SK-MEL-5 (cell line): ENCODE results near the gene THBS2. TPM values are rescaled to one million over a fixed set of nuclear protein-coding genes. Genes with fewer than 3 reads are reported as not detected.
"Not testable (repeated sequence)": the region's sequence is repeated elsewhere in the genome, so short reads cannot be mapped to it uniquely, and the experiment has no call there.

Source experiments
- DNase-seq: peaks from one replicate; pipeline ENCODE4 v3.0.0-alpha.2; 2016; ENCODE audit warnings: low read depth, low spot score
- in situ Hi-C: cut with HindIII; loops from 2 replicates; pipeline ENCODE4 v1.10.0; 2016; ENCODE audit warnings: low sequenced_read_pairs, high pct_unique_total_duplicates, low pct_unique_long_range_greater_than_20kb
- total RNA-seq: library from RNA; depleted of rRNA; stranded (reverse); fragments of >200 nt; shearing (Covaris generic); gene quantifications from 2 replicates; pipeline ENCODE4 v1.2.3, GENCODE V29; 2014

Gene THBS2
- total RNA-seq, 1 experiment from 2014 or later = 0.18 TPM

GRCh38 chr6:169207482-169207881, 46.2 kb downstream of the THBS2 start:
- DNase-seq = no peak
- in situ Hi-C loops = no loop called here

DNA sequence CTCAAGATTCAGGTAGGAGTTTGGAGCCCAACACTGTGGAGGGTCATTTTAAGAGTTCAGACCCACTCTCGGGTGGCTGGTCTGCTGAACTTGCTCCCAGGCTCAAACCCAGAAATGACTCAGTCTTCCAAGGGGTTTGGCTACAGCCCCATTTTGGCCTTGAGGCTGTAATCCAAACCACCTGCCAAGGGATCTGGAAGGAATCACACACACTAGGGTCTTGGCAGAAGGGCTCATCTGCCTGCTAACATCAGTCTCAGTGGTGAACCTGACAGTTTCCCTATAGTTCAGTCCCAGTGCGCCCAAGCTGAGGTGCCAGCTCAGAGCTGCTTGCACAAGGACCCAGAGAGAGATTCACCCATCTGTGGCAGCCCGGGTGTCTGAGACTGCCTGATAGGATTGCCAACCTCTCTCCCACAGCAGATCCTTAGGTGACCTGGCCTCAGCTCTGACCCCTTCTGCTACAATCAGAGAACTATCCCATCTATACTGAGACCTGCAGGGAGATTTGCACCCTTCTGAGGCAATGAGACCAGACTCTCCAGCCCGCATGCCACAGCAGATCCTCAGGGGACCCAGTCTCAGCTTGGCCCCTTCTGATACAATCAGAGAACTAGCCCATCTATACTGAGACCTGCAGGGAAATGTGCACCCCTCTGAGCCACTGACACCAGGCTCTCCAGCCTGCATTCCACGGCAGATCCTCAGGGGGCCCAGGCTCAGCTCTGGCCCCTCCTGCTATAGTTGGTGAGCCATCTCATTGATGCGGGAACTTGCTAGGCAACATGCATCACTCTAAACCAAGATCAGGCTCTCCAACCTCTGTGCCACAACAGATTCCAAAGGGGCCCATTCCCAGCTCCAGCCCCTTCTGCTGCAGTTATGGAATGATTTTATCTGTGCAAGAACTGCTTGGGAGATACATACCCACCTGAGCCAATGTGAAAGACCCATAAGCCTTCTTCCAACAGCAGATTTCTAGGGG, 48.2 kb downstream of the THBS2 start:
- DNase-seq = no peak
- in situ Hi-C loops = no loop called here

- in situ Hi-C loops = no loop called here
- DNase-seq = no peak
Measured at GRCh38 chr6:169204167-169204566, 49.5 kb downstream of the THBS2 start.

DNA sequence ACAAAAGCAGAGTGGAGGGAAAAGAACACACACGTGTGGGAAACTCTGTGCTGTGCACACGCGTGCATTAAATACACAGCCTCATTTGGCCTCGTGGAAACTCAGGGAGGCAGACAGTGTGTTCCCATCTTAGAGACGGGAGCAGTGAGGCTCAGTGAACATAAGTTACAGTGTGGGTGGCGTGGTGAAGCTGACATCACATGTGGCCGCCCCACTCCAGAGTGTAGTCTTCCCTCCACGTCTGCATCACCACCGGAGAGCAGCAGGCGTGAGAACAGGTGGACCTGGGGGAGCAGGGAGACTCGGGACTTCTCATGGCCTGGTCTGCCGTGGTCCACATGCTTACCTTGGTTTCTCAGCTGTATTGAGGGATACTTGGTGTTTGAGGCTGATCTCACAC, 51.7 kb downstream of the THBS2 start:
- DNase-seq = no peak
- in situ Hi-C loops = no loop called here

DNA sequence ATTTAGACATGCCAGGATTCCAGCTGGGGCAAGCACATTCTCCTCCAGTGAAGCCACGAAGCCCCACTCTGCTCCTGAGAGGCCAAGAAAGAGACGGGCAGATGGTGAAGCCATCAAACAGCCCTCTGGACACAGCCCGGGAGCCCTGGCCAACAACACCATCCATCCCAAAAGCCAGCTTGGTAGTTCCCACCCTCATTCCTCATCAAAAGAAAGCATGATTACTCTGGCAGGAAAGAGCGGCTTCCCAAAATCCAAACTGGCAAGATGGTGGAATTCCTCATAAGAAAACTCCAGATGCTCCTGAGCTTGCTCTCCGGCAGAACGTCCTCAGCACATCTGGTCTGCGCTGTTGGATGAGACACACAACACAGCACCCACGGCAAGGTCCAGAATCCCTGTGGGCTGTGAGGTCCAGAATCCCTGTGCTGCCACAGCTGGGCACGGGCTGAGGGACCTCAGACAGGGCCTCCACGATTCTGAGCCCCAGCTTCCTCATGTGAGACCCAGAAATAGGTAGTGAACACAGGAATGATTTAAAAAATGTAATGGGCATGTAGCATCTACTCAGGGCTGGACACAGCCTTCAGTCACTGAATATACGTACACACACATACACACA, 52.6 kb downstream of the THBS2 start:
- no peak for DNase-seq
- in situ Hi-C loops = no loop called here

DNA sequence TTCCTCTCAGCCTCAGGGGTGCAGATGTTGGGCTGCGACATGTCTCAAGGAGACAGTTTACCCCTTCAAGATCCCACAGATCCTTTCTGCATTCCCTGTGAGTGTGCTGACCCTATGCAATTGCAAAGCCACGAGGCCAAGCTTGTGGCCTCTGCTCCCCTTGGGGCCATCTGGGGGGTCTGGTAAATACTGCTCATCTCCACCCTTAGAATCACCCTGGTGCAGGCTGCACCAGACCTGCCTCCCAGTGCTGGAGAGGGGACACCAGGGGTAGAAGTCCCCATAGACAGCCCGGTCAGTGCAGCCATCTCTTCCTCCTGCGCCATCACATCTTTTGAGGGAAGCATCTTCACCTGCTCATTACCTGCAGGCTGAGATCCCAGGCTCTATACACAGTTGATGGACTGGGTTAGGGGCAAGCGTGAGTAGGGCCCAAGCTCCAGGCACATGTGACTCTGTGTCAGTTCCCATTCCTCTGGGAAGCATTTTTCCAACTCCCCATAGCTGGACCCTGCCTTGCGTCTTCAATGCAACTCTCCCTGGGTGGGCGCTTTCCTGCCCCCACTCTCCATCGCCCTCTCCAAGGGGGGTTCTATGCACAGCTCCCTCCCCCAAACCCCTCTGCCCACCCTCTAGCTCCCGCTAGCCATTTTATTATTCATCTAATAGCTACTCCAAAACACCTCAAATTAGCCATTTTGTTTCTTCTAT, 53.9 kb downstream of the THBS2 start:
- no peak for DNase-seq
- in situ Hi-C loops = no loop called here

DNA sequence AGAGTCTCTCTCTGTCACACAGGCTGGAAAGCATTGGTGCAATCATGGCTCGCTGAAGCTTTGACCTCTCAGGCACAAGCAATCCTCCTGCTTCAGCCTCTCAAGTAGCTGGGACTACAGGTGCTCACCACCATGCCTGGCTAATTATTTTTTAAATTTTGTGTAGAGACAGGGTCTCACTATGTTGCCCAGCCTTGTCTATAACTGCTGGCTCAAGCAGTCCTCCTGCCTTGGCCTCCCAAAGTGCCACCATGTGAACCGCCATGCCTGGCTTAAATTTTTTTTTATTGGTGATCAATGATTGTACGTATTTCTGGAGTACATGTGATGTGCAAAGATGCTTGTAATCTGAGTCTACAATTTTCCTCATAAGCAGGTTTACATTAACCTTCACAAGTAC, 54.8 kb downstream of the THBS2 start:
- DNase-seq = no peak
- in situ Hi-C loops = no loop called here

DNA sequence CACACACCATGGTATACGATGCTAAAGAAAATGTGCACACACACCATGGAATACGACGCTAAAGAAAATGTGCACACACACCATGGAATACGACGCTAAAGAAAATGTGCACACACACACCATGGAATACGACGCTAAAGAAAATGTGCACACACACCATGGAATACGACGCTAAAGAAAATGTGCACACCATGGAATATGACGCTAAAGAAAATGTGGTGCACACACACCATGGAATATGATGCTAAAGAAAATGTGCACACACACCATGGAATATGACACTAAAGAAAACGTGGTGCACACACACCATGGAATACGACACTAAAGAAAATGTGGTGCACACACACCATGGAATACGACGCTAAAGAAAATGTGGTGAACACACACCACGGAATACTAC, 55.7 kb downstream of the THBS2 start:
- DNase-seq, in situ Hi-C loops: not testable (repeated sequence)

- DNase-seq, in situ Hi-C loops: not testable (repeated sequence)
Measured at GRCh38 chr6:169196279-169196678, 57.4 kb downstream of the THBS2 start.

- in situ Hi-C loops = no loop called here
- DNase-seq = no peak
Measured at GRCh38 chr6:169194737-169195136, 58.9 kb downstream of the THBS2 start.

DNA sequence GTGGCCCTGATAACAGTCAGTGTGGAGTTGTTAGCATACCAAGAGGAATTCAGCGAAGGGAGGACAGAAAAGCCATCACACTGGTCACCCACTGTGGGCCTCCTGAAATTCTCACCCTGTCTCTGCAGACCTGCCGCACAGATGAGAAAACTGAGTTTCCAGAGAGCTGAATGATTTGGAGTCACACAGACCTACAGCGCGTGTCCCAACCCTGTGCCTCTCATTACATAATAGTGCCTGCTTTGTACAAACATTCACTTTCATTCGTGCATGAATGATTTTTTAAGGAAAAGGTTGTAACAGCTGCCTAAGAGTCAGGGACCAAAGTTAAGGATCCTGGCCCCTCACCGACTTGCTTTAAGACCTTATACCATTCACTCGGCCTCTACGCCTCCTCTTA, 62.7 kb downstream of the THBS2 start:
- in situ Hi-C loops = no loop called here
- no peak for DNase-seq

GRCh38 chr6:169190144-169190584, 63.5 kb downstream of the THBS2 start:
- in situ Hi-C loops = no loop called here
- no peak for DNase-seq

DNA sequence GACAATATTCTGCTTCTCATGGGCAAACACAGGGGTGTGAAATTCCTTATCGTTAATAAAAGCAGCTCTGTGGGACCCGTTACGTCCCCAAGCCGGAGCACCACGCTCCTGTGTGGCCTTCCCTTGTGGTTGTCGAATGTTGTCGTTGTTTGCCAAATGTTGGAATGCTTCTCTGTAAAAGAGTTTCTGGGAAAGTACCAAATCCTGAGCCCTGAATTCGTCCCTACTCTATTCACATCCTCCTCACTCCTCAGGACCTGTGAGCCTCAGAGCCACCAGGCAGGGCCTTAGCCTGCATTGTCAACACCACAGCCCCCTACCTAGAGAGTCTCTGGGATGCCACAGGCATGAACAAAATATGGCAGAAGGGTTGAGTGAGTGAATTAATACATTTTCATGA, 64.0 kb downstream of the THBS2 start:
- DNase-seq = no peak
- in situ Hi-C loops = no loop called here

- no peak for DNase-seq
- in situ Hi-C loops = no loop called here
Measured at GRCh38 chr6:169189182-169189581, 64.5 kb downstream of the THBS2 start.

- in situ Hi-C loops = no loop called here
- no peak for DNase-seq
Measured at GRCh38 chr6:169188475-169188874, 65.2 kb downstream of the THBS2 start.

- in situ Hi-C loops = no loop called here
- DNase-seq = no peak
Measured at GRCh38 chr6:169188051-169188470, 65.6 kb downstream of the THBS2 start.

GRCh38 chr6:169186496-169187169, 67.0 kb downstream of the THBS2 start:
- in situ Hi-C loops = no loop called here
- DNase-seq = no peak
